ENCODE measurements around the gene ANGPT4.

- TF ChIP-seq CTCF (IDR thresholded peaks at IDR 0.05) (no peak), POLR2AphosphoS5 (IDR thresholded peaks at IDR 0.05) (no peak), EP300 (IDR thresholded peaks at IDR 0.05) (no peak), POLR2A (IDR thresholded peaks at IDR 0.05) (no peak)
Observed at GRCh38 chr20:949717-950116, 33.6 kb upstream of the ANGPT4 start.

All from suprapubic skin (tissue), 4 donors.